Suprapubic skin (tissue), 3 donors: ENCODE measurements around the gene PAK6.

Source experiments
- CTCF ChIP-seq, 2 donors: fragments of 200-600 bp in 1 of 2; fragments of 450-650 bp in 1 of 2; sonication (generic) in 1 of 2; IDR thresholded peaks; one replicate each; pipeline ENCODE4 v1.5.1; 2016 to 2019; ENCODE audit warnings: antibody characterized with exemption in 2 of 2, mild to moderate bottlenecking in 1 of 2, moderate library complexity in 1 of 2
- POLR2AphosphoS5 ChIP-seq, 3 donors: sonication (generic); formaldehyde crosslinking; IDR thresholded peaks; one replicate each; pipeline ENCODE4 v1.6.1; 2017; ENCODE audit warnings: antibody characterized with exemption in 3 of 3

GRCh38 chr15:40235201-40235885 lies 3.5 kb upstream of the PAK6 start:
- TF ChIP-seq POLR2AphosphoS5 (IDR thresholded peaks at IDR 0.05) (no peak), CTCF (IDR thresholded peaks at IDR 0.05) (no peak)
